Lower lobe of right lung (tissue), 2 donors: Measurements from ENCODE around the gene KRT8. TPM values are rescaled to one million over a fixed set of nuclear protein-coding genes. Genes with fewer than 3 reads are reported as not detected.

ENCODE experiments used
- ATAC-seq, 2 donors: fragments of 200-7000 bp; cut with Tn5 transposase; one replicate each; pipeline ENCODE4 v1.9.1; 2020 to 2022; ENCODE audit warnings: mild to moderate bottlenecking in 2 of 2, moderate library complexity in 2 of 2
- DNase-seq: peaks from one replicate; pipeline ENCODE4 v3.0.0-alpha.2; 2020
- H3K27ac ChIP-seq: fragments of 200-600 bp; one replicate; pipeline ENCODE4 v1.8.0; 2022
- H3K27me3 ChIP-seq: fragments of 200-600 bp; one replicate; pipeline ENCODE4 v1.8.0; 2022; ENCODE audit warnings: low read depth
- H3K36me3 ChIP-seq: fragments of 200-600 bp; one replicate; pipeline ENCODE4 v1.8.0; 2022; ENCODE audit warnings: mild to moderate bottlenecking
- H3K4me1 ChIP-seq: fragments of 200-600 bp; one replicate; pipeline ENCODE4 v1.8.0; 2022
- H3K4me3 ChIP-seq: fragments of 200-600 bp; one replicate; pipeline ENCODE4 v1.8.0; 2022; ENCODE audit warnings: mild to moderate bottlenecking
- H3K9me3 ChIP-seq: fragments of 200-600 bp; one replicate; pipeline ENCODE4 v1.8.0; 2022
- CTCF ChIP-seq: fragments of 200-600 bp; IDR thresholded peaks from one replicate; pipeline ENCODE4 v1.8.0; 2022; ENCODE audit warnings: antibody characterized with exemption, mild to moderate bottlenecking
- intact Hi-C: fragments of 100-400 bp; cut with DNase I; formaldehyde crosslinking; loops from one replicate; pipeline ENCODE4 v1.11.0; 2022
- total RNA-seq: library from RNA; stranded (reverse); fragmentation: NEBNext Ultra II Directional; extraction: Animal tissue kit (Norgen Biotek cat#: 25700); gene quantifications from one replicate; pipeline ENCODE4 v1.2.1, GENCODE V29; 2021
- donor health status: DM: no; HTN: yes; CAD: no; lungs with severe emphysema.

KRT8 gene
- total RNA-seq, 1 donor from 2014 or later = 139 TPM

GRCh38 chr12:52914576-52915121 lies 9.8 kb upstream of the KRT8 start:
- H3K4me1 ChIP-seq = no peaks in the 10 kb centered on the region
- H3K9me3 ChIP-seq = no peaks in the 10 kb centered on the region
- ATAC-seq (peak in 1 of 2 donors; percentile 6), DNase-seq (no peak)
- TF ChIP-seq CTCF = no peak
- no peak overlapping the region for H3K27ac ChIP-seq
- H3K27me3 ChIP-seq = no peaks in the 10 kb centered on the region
- intact Hi-C loops = no loop called here
- H3K36me3 ChIP-seq = no peaks in the 10 kb centered on the region
- no peak overlapping the region for H3K4me3 ChIP-seq

- Histone ChIP-seq H3K9me3 (no peaks in the 10 kb centered on the region), H3K27ac (no peak overlapping the region), H3K36me3 (no peaks in the 10 kb centered on the region), H3K4me1 (no peaks in the 10 kb centered on the region), H3K27me3 (no peaks in the 10 kb centered on the region), H3K4me3 (no peak overlapping the region)
- no peak for TF ChIP-seq CTCF
- ATAC-seq (no peak), DNase-seq (no peak)
- intact Hi-C loops = no loop called here
Measured at GRCh38 chr12:52913431-52913821, 8.6 kb upstream of the KRT8 start.

- Histone ChIP-seq H3K4me3 (no peak overlapping the region), H3K36me3 (no peaks in the 10 kb centered on the region), H3K27me3 (no peaks in the 10 kb centered on the region), H3K27ac (no peak overlapping the region), H3K9me3 (no peaks in the 10 kb centered on the region), H3K4me1 (peaks cover 2% of the 10 kb centered on the region)
- TF ChIP-seq CTCF = no peak
- ATAC-seq (no peak), DNase-seq (no peak)
- intact Hi-C loops = no loop called here
Measured at GRCh38 chr12:52912711-52913430, 8.0 kb upstream of the KRT8 start.

- no peaks in the 10 kb centered on the region for H3K27me3 ChIP-seq
- H3K27ac ChIP-seq = no peak overlapping the region
- H3K4me1 ChIP-seq = peaks cover 17% of the 10 kb centered on the region
- no peak for TF ChIP-seq CTCF
- intact Hi-C loops = no loop called here
- H3K9me3 ChIP-seq = no peaks in the 10 kb centered on the region
- ATAC-seq (no peak), DNase-seq (no peak)
- H3K4me3 ChIP-seq = no peak overlapping the region
- H3K36me3 ChIP-seq = no peaks in the 10 kb centered on the region
Measured at GRCh38 chr12:52910248-52910883, 5.5 kb upstream of the KRT8 start.

GRCh38 chr12:52909796-52910195 lies 4.9 kb upstream of the KRT8 start:
- no peaks in the 10 kb centered on the region for H3K9me3 ChIP-seq
- no peaks in the 10 kb centered on the region for H3K27me3 ChIP-seq
- no peak overlapping the region for H3K27ac ChIP-seq
- no peaks in the 10 kb centered on the region for H3K36me3 ChIP-seq
- no peak for DNase-seq
- intact Hi-C loops = no loop called here
- H3K4me3 ChIP-seq = no peak overlapping the region
- TF ChIP-seq CTCF = no peak
- ATAC-seq = no peak
- peaks cover 17% of the 10 kb centered on the region for H3K4me1 ChIP-seq
